ENCODE measurements around the gene DERA.

DNA sequence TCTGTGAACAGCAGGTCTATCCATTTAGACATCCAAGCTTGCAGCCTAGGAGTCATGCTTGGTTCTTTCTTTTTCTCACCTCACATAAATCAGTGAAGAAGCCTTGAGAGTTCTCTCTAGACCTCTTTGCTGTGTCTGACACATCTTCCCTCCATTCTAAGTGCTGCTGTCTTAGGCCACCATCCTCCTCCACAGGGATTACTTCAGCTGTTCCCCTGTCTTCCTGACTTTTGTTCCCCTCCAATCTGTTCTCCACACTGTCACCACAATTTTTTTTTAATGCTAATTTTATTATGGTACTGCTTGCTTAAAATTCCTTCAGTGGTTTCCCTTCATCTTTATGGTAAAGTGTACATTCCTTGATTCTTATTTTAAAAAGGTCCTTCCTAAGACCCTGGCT is 71.8 kb downstream of the DERA start:
- no peak for TF ChIP-seq POLR2A (IDR thresholded peaks at IDR 0.05)
- no peak for TF ChIP-seq CTCF (IDR thresholded peaks at IDR 0.05)
